Colon (tissue), 2 donors: ENCODE data around the gene ANKRD13C.
"Not testable (repeated sequence)": the region's sequence is repeated elsewhere in the genome, so short reads cannot be mapped to it uniquely, and the experiment has no call there.

Experiments used
- FAIRE-seq: peaks from 2 replicates; lab custom pipeline; 2012; peaks lifted over from hg19 to GRCh38; lab: Jason Lieb, UNC
- donor health status: control.
- donor health status: control.

ANKRD13C gene

GRCh38 chr1:70360321-70360720, 5.8 kb upstream of the ANKRD13C start:
- no peak for FAIRE-seq

- no peak for FAIRE-seq
Measured at GRCh38 chr1:70358921-70359564, 4.5 kb upstream of the ANKRD13C start.

DNA sequence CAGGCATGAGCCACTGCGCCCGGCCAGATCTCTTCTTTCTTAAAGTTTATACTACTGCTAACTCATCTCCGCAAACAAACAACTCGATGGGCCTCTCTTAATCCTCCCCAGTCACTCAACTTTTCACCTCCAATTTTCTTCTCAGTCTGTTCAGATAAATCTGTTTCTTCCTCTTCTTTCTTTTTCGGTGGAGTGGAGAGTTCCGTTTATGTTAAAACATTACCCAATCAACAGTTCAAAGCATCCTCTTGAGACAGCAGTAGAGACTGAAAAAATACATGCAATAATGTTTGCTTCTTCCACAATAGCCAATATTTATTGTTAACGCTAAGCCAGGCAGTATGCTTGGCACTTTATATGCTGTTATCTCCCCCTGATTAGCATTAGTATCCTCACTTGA, 1.4 kb upstream of the ANKRD13C start:
- FAIRE-seq = no peak

- FAIRE-seq = no peak
Measured at GRCh38 chr1:70355111-70355407, 537 bp upstream of the ANKRD13C start.

- no peak for FAIRE-seq
Measured at GRCh38 chr1:70353601-70354331, 756 bp downstream of the ANKRD13C start.

DNA sequence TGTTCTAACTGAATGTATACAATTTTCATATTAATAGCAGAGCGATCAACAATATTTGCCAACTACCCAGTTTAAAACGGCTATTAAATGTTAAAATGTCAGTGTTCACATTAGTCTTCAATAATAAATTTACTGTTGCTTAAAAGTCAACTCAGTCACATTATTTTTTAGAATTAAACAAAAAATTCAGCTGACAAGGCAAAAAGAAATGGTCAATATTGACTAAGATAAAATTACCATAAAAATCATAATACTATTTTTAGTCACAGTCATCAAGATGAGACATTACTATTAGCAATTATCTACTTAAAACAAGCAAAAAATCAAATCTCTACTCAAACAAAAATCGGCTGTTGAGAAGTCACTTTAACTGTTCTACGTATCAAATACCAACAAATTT, 1.5 kb downstream of the ANKRD13C start:
- no peak for FAIRE-seq

DNA sequence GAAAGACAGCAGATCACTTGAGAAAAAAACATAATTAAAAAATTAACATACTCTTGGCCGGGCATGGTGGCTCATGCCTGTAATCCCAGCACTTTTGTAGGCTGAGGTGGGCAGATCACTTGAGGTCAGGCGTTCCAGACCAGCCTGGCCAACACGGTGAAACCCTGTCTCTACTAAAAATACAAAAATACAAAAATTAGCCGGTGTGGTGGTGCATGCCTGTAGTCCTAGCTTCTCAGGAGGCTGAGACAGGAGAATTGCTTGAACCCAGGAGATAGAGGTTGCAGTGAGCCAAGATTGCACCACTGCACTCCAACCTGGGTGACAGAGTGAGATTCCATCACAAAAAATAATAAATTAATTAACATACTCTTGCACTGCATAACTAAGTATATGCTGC, 4.7 kb downstream of the ANKRD13C start:
- FAIRE-seq = not testable (repeated sequence)

DNA sequence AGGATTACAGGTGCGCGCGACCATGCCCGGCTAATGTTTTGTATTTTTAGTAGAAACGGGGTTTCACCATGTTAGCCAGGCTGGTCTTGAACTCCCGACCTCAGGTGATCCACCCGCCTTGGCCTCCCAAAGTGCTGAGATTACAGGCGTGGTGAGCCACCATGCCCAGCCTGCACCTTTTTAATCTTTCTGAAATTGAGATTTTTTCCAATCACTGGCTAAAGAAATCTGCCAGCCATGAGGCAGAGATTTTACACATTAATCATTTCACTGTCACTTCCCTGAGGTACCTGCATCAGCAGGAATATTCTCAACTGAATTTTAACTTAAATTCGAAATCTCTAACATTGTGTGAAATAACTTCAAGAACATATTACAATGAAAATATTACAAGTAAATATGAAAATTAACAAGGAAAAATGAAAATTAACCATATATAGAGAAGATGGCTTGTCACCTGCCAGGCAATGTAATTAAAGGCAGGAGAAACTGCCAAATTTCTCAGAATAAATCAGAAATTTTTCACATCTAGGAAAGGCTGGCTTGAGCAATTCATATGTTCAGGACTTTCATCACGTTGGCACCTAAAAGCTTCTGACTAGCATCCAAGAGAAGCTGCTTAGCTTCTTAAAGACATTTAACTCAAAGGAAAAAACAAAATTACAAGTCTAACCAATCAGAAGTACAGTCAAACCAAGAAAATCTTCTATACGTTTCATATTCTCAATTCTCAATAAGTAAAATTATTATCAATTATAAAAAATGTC, 5.9 kb downstream of the ANKRD13C start:
- FAIRE-seq = no peak

GRCh38 chr1:70339644-70340043, 14.9 kb downstream of the ANKRD13C start:
- FAIRE-seq = not testable (repeated sequence)

- no peak for FAIRE-seq
Measured at GRCh38 chr1:70336050-70336449, 18.5 kb downstream of the ANKRD13C start.

- no peak for FAIRE-seq
Measured at GRCh38 chr1:70334436-70334835, 20.1 kb downstream of the ANKRD13C start.

DNA sequence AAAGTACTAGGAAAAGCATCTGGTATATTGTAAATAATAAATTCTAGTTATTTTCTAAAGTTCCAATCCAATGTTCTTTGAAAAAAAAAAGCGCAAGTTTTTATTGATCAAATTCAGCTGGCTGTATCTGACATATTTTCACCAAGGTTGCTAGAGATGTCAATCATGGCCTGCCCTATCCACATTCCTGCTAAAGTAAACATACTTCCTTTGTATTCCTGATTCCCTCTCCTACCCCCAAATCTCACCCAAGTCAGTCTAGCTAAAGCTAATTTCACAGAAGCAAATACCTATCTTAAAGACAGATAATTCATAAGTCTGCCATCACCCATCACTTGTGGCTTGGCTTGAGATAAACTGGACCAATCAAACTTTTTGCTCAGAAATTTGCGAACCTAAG, 21.3 kb downstream of the ANKRD13C start:
- no peak for FAIRE-seq

GRCh38 chr1:70331962-70332361, 22.6 kb downstream of the ANKRD13C start:
- FAIRE-seq = no peak

- no peak for FAIRE-seq
Measured at GRCh38 chr1:70327306-70328076, 27.0 kb downstream of the ANKRD13C start.

DNA sequence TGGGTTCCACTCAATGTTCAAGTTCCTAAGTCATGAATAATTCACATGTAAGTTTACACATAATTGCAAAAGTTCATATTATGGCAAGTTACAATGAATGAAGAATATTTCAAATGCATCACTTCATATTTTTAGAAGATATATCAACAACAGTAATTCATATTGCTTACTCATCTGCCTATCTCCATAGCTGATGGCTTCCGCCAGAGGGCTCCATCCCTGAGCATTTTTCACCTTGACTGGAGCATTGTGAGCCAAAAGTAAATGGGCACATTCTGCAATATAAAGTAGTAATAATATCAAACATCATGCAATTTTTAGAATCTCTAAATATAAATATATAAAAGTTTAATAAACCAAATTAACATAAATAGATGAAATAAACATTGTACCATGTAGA, 29.8 kb downstream of the ANKRD13C start:
- FAIRE-seq = no peak

DNA sequence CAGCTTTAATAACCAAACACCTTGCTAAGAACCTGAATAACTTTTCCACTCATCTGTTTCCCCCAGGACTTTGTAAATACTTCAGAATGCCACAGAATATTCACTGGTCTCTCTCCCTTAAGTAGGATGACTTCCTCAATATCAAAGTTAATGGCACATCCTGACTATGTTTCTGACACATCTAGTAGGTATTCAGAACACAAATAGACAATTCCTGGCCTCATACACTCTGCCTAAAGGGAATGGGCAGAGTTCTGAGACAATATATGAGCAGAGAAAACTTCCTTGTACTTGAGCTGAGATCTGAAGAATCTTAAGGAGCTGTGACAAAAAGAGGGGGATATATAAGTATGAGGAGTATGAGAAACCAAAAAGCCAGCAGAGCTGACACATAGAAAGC, 34.8 kb downstream of the ANKRD13C start:
- FAIRE-seq = no peak

DNA sequence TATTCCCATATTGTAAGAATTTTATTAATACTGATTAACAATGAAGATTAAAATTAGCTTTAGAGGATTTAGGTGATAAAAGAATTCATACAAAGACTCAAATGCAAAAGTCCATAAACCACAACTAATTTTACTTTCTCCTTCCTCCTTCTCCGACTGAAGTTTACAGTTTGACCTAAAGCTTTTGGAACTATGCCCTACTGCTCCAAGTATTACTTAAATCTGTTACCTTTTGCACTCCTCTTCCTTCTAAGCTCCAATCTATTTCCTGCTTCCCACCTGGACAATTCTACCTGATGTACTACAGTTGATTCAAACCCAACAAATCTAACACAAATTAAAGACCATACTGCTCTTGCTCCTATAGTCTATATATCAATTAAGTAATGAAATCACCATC, 36.3 kb downstream of the ANKRD13C start:
- FAIRE-seq = no peak

DNA sequence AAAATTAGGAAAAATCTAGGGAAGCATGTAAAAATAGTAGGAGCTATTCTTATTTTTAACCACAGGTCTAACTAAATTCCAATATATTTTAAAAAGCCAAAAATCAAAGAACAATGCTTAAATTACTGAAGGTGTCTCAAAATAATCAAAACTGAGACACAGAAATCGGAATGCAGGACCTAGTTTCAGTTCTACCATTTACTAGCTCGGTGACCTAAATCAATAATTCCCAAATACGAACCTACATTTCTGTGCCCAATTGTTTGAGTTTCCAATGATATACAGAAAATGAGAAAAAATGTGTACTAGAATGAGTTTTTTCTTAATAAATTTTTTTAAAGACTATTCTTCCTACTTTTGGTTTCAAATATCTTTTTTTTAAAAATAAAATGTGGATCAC, 37.4 kb downstream of the ANKRD13C start:
- no peak for FAIRE-seq

GRCh38 chr1:70315782-70316181, 38.7 kb downstream of the ANKRD13C start:
- FAIRE-seq = no peak

DNA sequence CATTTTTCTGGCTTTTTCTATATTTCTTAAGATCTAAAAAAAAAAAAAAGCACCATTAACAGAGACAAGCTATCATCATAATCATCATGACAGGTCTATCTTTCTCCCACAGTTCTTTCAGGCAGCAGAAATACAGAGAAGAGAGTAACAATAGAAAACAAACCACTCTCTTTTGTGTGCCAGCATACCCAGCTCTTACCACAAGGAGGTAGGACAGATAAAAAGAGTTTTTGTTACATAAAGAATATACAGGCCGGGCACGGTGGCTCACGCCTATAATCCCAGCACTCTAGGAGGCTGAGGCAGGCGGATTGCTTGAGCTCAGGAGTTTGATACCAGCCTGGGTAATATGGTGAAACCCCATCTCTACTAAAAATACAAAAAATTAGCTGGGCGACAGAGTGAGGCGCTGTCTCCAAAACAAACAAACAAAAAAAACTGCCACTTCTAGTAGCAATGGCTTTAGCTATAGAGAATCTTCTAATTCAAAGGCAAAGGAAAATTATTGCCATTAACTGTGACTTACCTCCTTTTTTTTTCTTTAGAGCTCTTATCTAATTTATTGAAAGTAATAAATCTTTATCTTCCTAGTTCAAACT, 39.7 kb downstream of the ANKRD13C start:
- FAIRE-seq = no peak

DNA sequence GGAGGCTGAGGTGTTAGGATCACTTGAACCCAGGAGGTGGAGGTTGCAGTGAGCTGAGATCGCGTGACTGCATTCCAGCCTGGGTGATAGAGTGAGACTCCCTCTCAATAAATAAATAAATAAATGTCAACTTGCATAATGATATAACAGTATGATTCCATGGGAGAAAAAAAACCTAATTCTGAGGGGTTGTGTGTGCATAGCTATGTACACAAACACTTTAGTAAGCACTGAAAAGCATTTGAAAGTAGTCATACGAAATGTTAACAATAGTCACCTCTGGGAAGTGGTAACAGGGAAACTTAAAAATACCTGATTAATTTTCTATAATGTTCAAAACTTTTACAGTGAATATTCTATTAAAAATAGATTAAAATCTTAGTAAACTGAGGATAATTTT, 43.2 kb downstream of the ANKRD13C start:
- no peak for FAIRE-seq

DNA sequence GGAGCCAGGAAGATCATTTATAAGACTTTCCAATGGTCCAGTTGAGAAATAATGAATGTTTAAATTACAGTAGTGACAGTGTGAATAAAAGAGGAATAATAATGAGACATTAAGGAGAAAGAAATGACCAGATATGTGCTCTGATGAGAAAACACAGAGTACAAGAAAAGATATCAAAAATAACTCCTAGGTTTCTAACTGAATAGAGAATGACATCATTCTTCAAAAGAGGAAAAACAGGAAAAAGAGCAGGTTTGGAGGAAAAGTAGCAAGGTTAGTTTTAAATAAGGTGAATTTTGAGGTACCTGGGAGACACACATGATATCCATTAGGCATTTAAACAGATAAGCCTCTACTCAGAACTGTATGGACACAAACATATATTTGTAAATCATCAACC, 55.0 kb downstream of the ANKRD13C start:
- FAIRE-seq = no peak
